Measurements from ENCODE around the gene CTAGE6. TPM values are rescaled to one million over a fixed set of nuclear protein-coding genes. Genes with fewer than 3 reads are reported as not detected.
"Not testable (repeated sequence)": the region's sequence is repeated elsewhere in the genome, so short reads cannot be mapped to it uniquely, and the experiment has no call there.

Gene CTAGE6
- total and polyA plus RNA-seq, 2 experiments from 2014 or later = 0.07 TPM; not detected in 1

- TF ChIP-seq EZH2phosphoT487 (IDR thresholded peaks at IDR 0.05; ENCODE audit: low read depth, severe bottlenecking, unreplicated experiment) (no peak), EZH2 (IDR thresholded peaks at IDR 0.05; ENCODE audit: borderline replicate concordance) (no peak), CTCF (IDR thresholded peaks at IDR 0.05; ENCODE audit: poor library complexity) (no peak)
- Histone ChIP-seq H3K4me1 (ENCODE audit: insufficient read depth) (no peaks in the 10 kb centered on the region), H4K20me1 (ENCODE audit: insufficient read depth, poor library complexity, severe bottlenecking) (no peaks in the 10 kb centered on the region), H3K9me3 (ENCODE audit: low read depth) (no peaks in the 10 kb centered on the region), H3K27me3 (no peaks in the 10 kb centered on the region), H2AFZ (no peak overlapping the region), H3K36me3 (replicated peaks; ENCODE audit: insufficient read depth, low read depth) (no peaks in the 10 kb centered on the region), H3K79me2 (no peaks in the 10 kb centered on the region), H3K4me2 (no peak overlapping the region), H3K27ac (no peak overlapping the region), H3K4me3 (no peak overlapping the region), H3K9me2 (replicated peaks; ENCODE audit: insufficient read depth) (no peaks in the 10 kb centered on the region)
- DNase-seq (ENCODE audit: low spot score) = no peak
- WGBS (ENCODE audit: low lambda C conversion rate, missing lambda C conversion rate) = 79% methylated on average over 4 of the region's 4 CpGs
Measured at GRCh38 chr7:143735962-143736361, 21.5 kb downstream of the CTAGE6 start.

GRCh38 chr7:143733876-143734275, 23.6 kb downstream of the CTAGE6 start:
- no peaks in the 10 kb centered on the region for H3K9me2 ChIP-seq (replicated peaks; ENCODE audit: insufficient read depth)
- no peaks in the 10 kb centered on the region for H4K20me1 ChIP-seq (ENCODE audit: insufficient read depth, poor library complexity, severe bottlenecking)
- no peaks in the 10 kb centered on the region for H3K79me2 ChIP-seq
- H3K36me3 ChIP-seq (replicated peaks; ENCODE audit: insufficient read depth, low read depth) = no peaks in the 10 kb centered on the region
- H3K4me2 ChIP-seq = no peak overlapping the region
- 90% methylated on average over 5 of the region's 5 CpGs for WGBS (ENCODE audit: low lambda C conversion rate, missing lambda C conversion rate)
- H3K9me3 ChIP-seq (ENCODE audit: low read depth) = no peaks in the 10 kb centered on the region
- H3K4me3 ChIP-seq = no peak overlapping the region
- H3K4me1 ChIP-seq (ENCODE audit: insufficient read depth) = no peaks in the 10 kb centered on the region
- H2AFZ ChIP-seq = no peak overlapping the region
- DNase-seq (ENCODE audit: low spot score) = no peak
- H3K27me3 ChIP-seq = no peaks in the 10 kb centered on the region
- no peak overlapping the region for H3K27ac ChIP-seq
- no peak for TF ChIP-seq CTCF (IDR thresholded peaks at IDR 0.05; ENCODE audit: poor library complexity)
- no peak for TF ChIP-seq EZH2 (IDR thresholded peaks at IDR 0.05; ENCODE audit: borderline replicate concordance)
- no peak for TF ChIP-seq EZH2phosphoT487 (IDR thresholded peaks at IDR 0.05; ENCODE audit: low read depth, severe bottlenecking, unreplicated experiment)

- no peaks in the 10 kb centered on the region for H3K9me2 ChIP-seq (replicated peaks; ENCODE audit: insufficient read depth)
- 83% methylated on average over 3 of the region's 3 CpGs for WGBS (ENCODE audit: low lambda C conversion rate, missing lambda C conversion rate)
- H3K4me3 ChIP-seq = no peak overlapping the region
Measured at GRCh38 chr7:143728333-143728862, 29.1 kb downstream of the CTAGE6 start.

GRCh38 chr7:143727561-143727960, 29.9 kb downstream of the CTAGE6 start:
- H3K9me2 ChIP-seq (replicated peaks; ENCODE audit: insufficient read depth); H3K27me3 ChIP-seq; H3K4me2 ChIP-seq; H3K79me2 ChIP-seq; H3K36me3 ChIP-seq (replicated peaks; ENCODE audit: insufficient read depth, low read depth); H3K9me3 ChIP-seq (ENCODE audit: low read depth); H2AFZ ChIP-seq; H3K4me1 ChIP-seq (ENCODE audit: insufficient read depth); H3K4me3 ChIP-seq; H3K27ac ChIP-seq; DNase-seq (ENCODE audit: low spot score); H4K20me1 ChIP-seq (ENCODE audit: insufficient read depth, poor library complexity, severe bottlenecking): not testable (repeated sequence)
- WGBS (ENCODE audit: low lambda C conversion rate, missing lambda C conversion rate) = no CpG with 5 or more reads among the region's 7 CpGs

More at GRCh38 chr7:143728333-143728862, 29.1 kb downstream of the CTAGE6 start:
- no peaks in the 10 kb centered on the region for H3K4me1 ChIP-seq (ENCODE audit: insufficient read depth)
- no peak overlapping the region for H3K27ac ChIP-seq
- H3K27me3 ChIP-seq = no peaks in the 10 kb centered on the region
- no peak for TF ChIP-seq CTCF (IDR thresholded peaks at IDR 0.05; ENCODE audit: poor library complexity)
- TF ChIP-seq EZH2phosphoT487 (IDR thresholded peaks at IDR 0.05; ENCODE audit: low read depth, severe bottlenecking, unreplicated experiment) = no peak
- TF ChIP-seq EZH2 (IDR thresholded peaks at IDR 0.05; ENCODE audit: borderline replicate concordance) = no peak
- no peaks in the 10 kb centered on the region for H3K79me2 ChIP-seq
- no peaks in the 10 kb centered on the region for H4K20me1 ChIP-seq (ENCODE audit: insufficient read depth, poor library complexity, severe bottlenecking)
- no peaks in the 10 kb centered on the region for H3K36me3 ChIP-seq (replicated peaks; ENCODE audit: insufficient read depth, low read depth)
- H3K4me2 ChIP-seq = no peak overlapping the region
- H3K9me3 ChIP-seq (ENCODE audit: low read depth) = no peaks in the 10 kb centered on the region
- H2AFZ ChIP-seq = no peak overlapping the region
- no peak for DNase-seq (ENCODE audit: low spot score)

GRCh38 chr7:143726143-143726542, 31.4 kb downstream of the CTAGE6 start:
- H3K36me3 ChIP-seq (replicated peaks; ENCODE audit: insufficient read depth, low read depth); H3K4me3 ChIP-seq; H4K20me1 ChIP-seq (ENCODE audit: insufficient read depth, poor library complexity, severe bottlenecking); H2AFZ ChIP-seq; DNase-seq (ENCODE audit: low spot score); H3K4me1 ChIP-seq (ENCODE audit: insufficient read depth); H3K4me2 ChIP-seq; H3K9me2 ChIP-seq (replicated peaks; ENCODE audit: insufficient read depth); H3K27ac ChIP-seq; H3K9me3 ChIP-seq (ENCODE audit: low read depth); H3K79me2 ChIP-seq; H3K27me3 ChIP-seq: not testable (repeated sequence)
- WGBS (ENCODE audit: low lambda C conversion rate, missing lambda C conversion rate) = 57% methylated on average over 1 of the region's 6 CpGs

- WGBS (ENCODE audit: low lambda C conversion rate, missing lambda C conversion rate) = no CpG with 5 or more reads among the region's 6 CpGs
- not testable (repeated sequence) for DNase-seq (ENCODE audit: low spot score); H3K4me1 ChIP-seq (ENCODE audit: insufficient read depth); H3K36me3 ChIP-seq (replicated peaks; ENCODE audit: insufficient read depth, low read depth); H3K27me3 ChIP-seq; H3K9me2 ChIP-seq (replicated peaks; ENCODE audit: insufficient read depth); H2AFZ ChIP-seq; H3K79me2 ChIP-seq; H4K20me1 ChIP-seq (ENCODE audit: insufficient read depth, poor library complexity, severe bottlenecking); H3K27ac ChIP-seq; H3K4me3 ChIP-seq; H3K4me2 ChIP-seq; H3K9me3 ChIP-seq (ENCODE audit: low read depth)
Measured at GRCh38 chr7:143720335-143720734, 37.2 kb downstream of the CTAGE6 start.

All from hepatocyte (in vitro differentiated cells).